DLD1 (cell line): Measurements from ENCODE around the gene CHST13.

Experiments used
- in situ Hi-C: cut with HindIII; loops from 2 replicates; pipeline ENCODE4 v1.10.0; 2017; ENCODE audit warnings: low sequenced_read_pairs

The CHST13 gene

GRCh38 chr3:126553284-126554084, 29.5 kb downstream of the CHST13 start:
- in situ Hi-C loops, result no loop called here

GRCh38 chr3:126554560-126555525, 30.9 kb downstream of the CHST13 start:
- in situ Hi-C loops, result no loop called here

GRCh38 chr3:126555795-126556636, 32.1 kb downstream of the CHST13 start:
- in situ Hi-C loops, result no loop called here

- in situ Hi-C loops, result no loop called here
Observed at GRCh38 chr3:126556637-126557414, 32.9 kb downstream of the CHST13 start.

GRCh38 chr3:126557415-126557745, 33.4 kb downstream of the CHST13 start:
- in situ Hi-C loops, result no loop called here

- in situ Hi-C loops, result no loop called here
Observed at GRCh38 chr3:126557761-126558160, 33.8 kb downstream of the CHST13 start.

- in situ Hi-C loops, result no loop called here
Observed at GRCh38 chr3:126558336-126559071, 34.5 kb downstream of the CHST13 start, which contains the start of gene C3orf22. C3orf22 (minus strand) TSS chr3:126558932; CDS start chr3:126553390, 5,542 bp downstream.

- in situ Hi-C loops, result no loop called here
Observed at GRCh38 chr3:126562737-126563276, 38.9 kb downstream of the CHST13 start.

- in situ Hi-C loops, result no loop called here
Observed at GRCh38 chr3:126567696-126568438, 43.9 kb downstream of the CHST13 start.

GRCh38 chr3:126568776-126569342, 44.9 kb downstream of the CHST13 start:
- in situ Hi-C loops, result no loop called here

- in situ Hi-C loops, result no loop called here
Observed at GRCh38 chr3:126569390-126569975, 45.5 kb downstream of the CHST13 start.

- in situ Hi-C loops, result no loop called here
Observed at GRCh38 chr3:126570103-126570541, 46.2 kb downstream of the CHST13 start.

- in situ Hi-C loops, result no loop called here
Observed at GRCh38 chr3:126571078-126571477, 47.1 kb downstream of the CHST13 start.

GRCh38 chr3:126573492-126574117, 49.6 kb downstream of the CHST13 start:
- in situ Hi-C loops, result no loop called here

- in situ Hi-C loops, result no loop called here
Observed at GRCh38 chr3:126577261-126577660, 53.3 kb downstream of the CHST13 start.

GRCh38 chr3:126578702-126579101, 54.7 kb downstream of the CHST13 start:
- in situ Hi-C loops, result no loop called here

GRCh38 chr3:126580746-126581145, 56.8 kb downstream of the CHST13 start:
- in situ Hi-C loops, result no loop called here
